Activated CD4-positive, CD25-positive, alpha-beta regulatory T cell treated with anti-CD3 and anti-CD28 coated beads, Interleukin-2, amount 50 U/mL, for 16 hours (primary cell): ENCODE measurements around the gene TTC21B.

ENCODE experiments used
- DNase-seq: peaks from one replicate; pipeline ENCODE4 v3.0.0-alpha.2; 2020; ENCODE audit warnings: low read depth, low spot score

TTC21B gene

DNA sequence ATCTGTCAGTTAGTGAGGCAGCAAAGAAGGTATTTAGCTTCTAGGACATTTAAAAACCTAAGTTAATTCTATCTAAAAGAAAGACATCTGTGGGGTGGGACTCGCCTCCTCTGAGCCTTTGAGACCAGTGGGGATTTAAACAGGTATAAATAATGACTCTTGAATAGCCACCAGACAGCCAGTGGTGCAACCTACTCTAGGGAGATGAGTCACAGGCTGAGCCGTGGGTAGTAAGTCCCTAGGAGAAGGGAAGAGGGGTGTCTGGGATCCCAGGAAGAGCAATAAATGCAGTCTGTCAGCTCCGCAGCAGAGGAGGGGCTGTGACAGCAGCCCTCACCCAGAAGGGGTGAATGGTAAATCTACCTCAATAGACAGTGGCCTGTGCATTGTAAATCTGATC is 116.5 kb downstream of the TTC21B start:
- no peak for DNase-seq

- DNase-seq: no peak
These were observed 118.2 kb downstream of the TTC21B start for GRCh38 chr2:165835363-165835762.

DNA sequence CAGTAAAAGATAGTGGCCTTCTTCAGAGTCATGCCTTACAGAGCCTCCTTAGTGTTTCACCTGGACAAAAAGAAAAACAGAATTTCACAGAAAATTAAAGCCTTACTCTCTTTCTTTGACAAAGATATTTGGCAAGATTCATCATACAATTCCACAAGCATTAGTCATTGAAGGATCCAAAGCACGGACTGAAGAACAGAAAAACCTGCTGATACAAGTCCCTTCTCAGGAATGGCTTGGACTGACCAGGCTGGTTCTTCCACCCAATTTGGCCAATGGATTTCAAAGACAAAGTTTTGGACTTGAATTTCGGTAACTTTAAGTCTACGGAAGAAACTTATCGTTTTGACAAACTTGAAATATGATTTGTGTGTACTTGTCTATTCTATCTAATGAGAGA is 120.4 kb downstream of the TTC21B start:
- no peak for DNase-seq

DNA sequence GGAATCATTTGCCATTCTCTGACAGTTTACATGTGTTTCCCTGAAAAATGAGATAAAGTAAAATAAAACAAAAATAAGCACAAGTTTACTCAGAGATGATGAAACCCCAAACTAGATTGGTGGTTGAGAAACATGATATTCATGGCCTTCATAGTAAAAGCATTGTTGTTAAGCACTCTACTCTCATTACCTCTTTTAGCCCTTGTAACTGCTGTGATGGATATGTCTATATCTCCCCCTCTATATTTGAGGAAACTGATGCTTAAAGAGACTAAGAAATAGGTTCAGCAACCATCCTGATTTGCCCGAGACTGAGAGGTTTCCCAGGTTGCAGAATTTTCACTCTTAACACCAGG is 125.7 kb downstream of the TTC21B start:
- no peak for DNase-seq

GRCh38 chr2:165827016-165827920 is 126.3 kb downstream of the TTC21B start:
- no peak for DNase-seq

DNA sequence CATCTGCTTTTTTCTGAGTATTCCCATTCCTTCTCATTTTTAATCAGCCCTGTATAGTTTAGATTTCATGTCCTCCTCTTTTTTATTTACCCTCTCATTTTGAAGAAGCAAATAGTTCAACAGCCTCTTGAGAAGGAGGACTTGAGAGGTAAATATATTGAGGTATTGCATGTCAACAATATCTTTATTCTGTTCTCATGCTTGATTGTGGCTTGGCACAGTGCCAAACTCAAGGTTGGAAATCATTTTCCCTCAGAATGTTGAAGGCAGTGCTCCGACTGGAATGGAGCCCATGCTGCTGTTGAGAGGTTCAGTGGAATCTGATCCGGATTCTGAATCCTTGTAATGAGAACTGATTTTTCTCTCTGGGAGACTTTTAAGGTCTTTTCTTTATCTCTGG is 128.5 kb downstream of the TTC21B start:
- DNase-seq: no peak
